IMR-90 (cell line): ENCODE results near the gene WNT8B. TPM values are rescaled to one million over a fixed set of nuclear protein-coding genes. Genes with fewer than 3 reads are reported as not detected.

ENCODE experiments used
- ATAC-seq: fragments of 200-7000 bp; cut with Tn5 transposase; 2 replicates; pipeline ENCODE4 v1.9.1; 2020; ENCODE audit warnings: low read depth, mild to moderate bottlenecking, moderate library complexity
- BruUV-seq: library from RNA; stranded (reverse); fragments of 400-500 nt; replicated peaks from 2 replicates; lab custom pipeline; 2021; lab: Mats Ljungman, UMichigan
- CTCF ChIA-PET: fragments of 300-600 bp; formaldehyde crosslinking; extraction: SDS; loops from one replicate; lab custom pipeline; 2021; ENCODE audit warnings: antibody characterized with exemption; lab: Yijun Ruan, JAX
- POLR2A ChIA-PET: fragments of 300-600 bp; sonication (Branson Sonifier 250); formaldehyde crosslinking; loops from one replicate; lab custom pipeline; 2022; ENCODE audit warnings: antibody characterized with exemption; ENCODE audit not compliant: unreplicated experiment; lab: Charles Lee
- DNase-seq: peaks from one replicate; pipeline ENCODE4 v3.0.0; 2013
- H2AFZ ChIP-seq: replicated peaks from 2 replicates; pipeline ENCODE3; 2013; ENCODE audit warnings: low read length, mild to moderate bottlenecking; ENCODE audit not compliant: poor library complexity
- H2AK5ac ChIP-seq: 2 replicates; pipeline ENCODE4 v1.6.1; 2013; ENCODE audit warnings: low read depth, low read length, inconsistent platforms
- H2AK9ac ChIP-seq: replicated peaks from 2 replicates; pipeline ENCODE3; 2013; ENCODE audit warnings: mild to moderate bottlenecking, low read depth, low read length, moderate library complexity; ENCODE audit not compliant: poor library complexity
- H2BK120ac ChIP-seq: 2 replicates; pipeline ENCODE4 v1.6.1; 2013; ENCODE audit warnings: low read depth, low read length, inconsistent platforms
- H2BK15ac ChIP-seq: 3 replicates; pipeline ENCODE4 v1.6.1; 2013; ENCODE audit warnings: low read depth, low read length, inconsistent platforms
- H2BK20ac ChIP-seq: 2 replicates; pipeline ENCODE4 v1.6.1; 2013; ENCODE audit warnings: low read depth, mild to moderate bottlenecking, inconsistent platforms, low read length, moderate library complexity
- H2BK5ac ChIP-seq: 2 replicates; pipeline ENCODE4 v1.6.1; 2013; ENCODE audit warnings: mild to moderate bottlenecking, low read depth, low read length, inconsistent platforms; ENCODE audit not compliant: poor library complexity, severe bottlenecking
- H3K14ac ChIP-seq: replicated peaks from 2 replicates; pipeline ENCODE4 v1.6.1; 2013; ENCODE audit warnings: low read depth, low read length, inconsistent platforms
- H3K18ac ChIP-seq: 2 replicates; pipeline ENCODE4 v1.6.1; 2013; ENCODE audit warnings: low read depth, low read length, control low read depth
- H3K23ac ChIP-seq: 2 replicates; pipeline ENCODE4 v1.6.1; 2013; ENCODE audit warnings: low read depth, low read length, inconsistent platforms
- H3K27ac ChIP-seq: 2 replicates; pipeline ENCODE4 v1.5.1; 2013; ENCODE audit warnings: mild to moderate bottlenecking, control low read depth, low read length; ENCODE audit not compliant: insufficient read depth
- H3K27me3 ChIP-seq: 2 replicates; pipeline ENCODE4 v1.6.1; 2013; ENCODE audit warnings: low read length; ENCODE audit not compliant: control insufficient read depth, insufficient read depth
- H3K36me3 ChIP-seq: 2 replicates; pipeline ENCODE4 v1.6.1; 2013; ENCODE audit warnings: low read length, mixed read lengths; ENCODE audit not compliant: control insufficient read depth, insufficient read depth
- H3K4ac ChIP-seq: 2 replicates; pipeline ENCODE4 v1.6.1; 2013; ENCODE audit warnings: low read depth, low read length, inconsistent platforms
- H3K4me1 ChIP-seq: 2 replicates; pipeline ENCODE4 v1.6.1; 2013; ENCODE audit warnings: low read length, mixed read lengths; ENCODE audit not compliant: control insufficient read depth, insufficient read depth
- H3K4me2 ChIP-seq: 2 replicates; pipeline ENCODE4 v1.6.1; 2013; ENCODE audit warnings: low read depth, mild to moderate bottlenecking, control low read depth, low read length, moderate library complexity
- H3K4me3 ChIP-seq: 2 replicates; pipeline ENCODE4 v1.5.1; 2013; ENCODE audit warnings: low read depth, mild to moderate bottlenecking, control low read depth, low read length, moderate library complexity; ENCODE audit not compliant: insufficient read depth
- H3K56ac ChIP-seq: 2 replicates; pipeline ENCODE4 v1.6.1; 2013; ENCODE audit warnings: low read length, inconsistent platforms; ENCODE audit not compliant: insufficient read depth; ENCODE audit errors: extremely low read depth
- H3K79me1 ChIP-seq, 2 experiments: 2 replicates each; pipeline ENCODE4 v1.6.1; 2013; ENCODE audit warnings: low read length in 2 of 2, inconsistent platforms in 1 of 2, low read depth in 1 of 2
- H3K9ac ChIP-seq: 2 replicates; pipeline ENCODE4 v1.6.1; 2013; ENCODE audit warnings: low read depth, low read length, control low read depth
- H3K9me1 ChIP-seq: 2 replicates; pipeline ENCODE4 v1.6.1; 2013; ENCODE audit warnings: low read length, inconsistent platforms; ENCODE audit not compliant: insufficient read depth
- H3K9me3 ChIP-seq: 2 replicates; pipeline ENCODE4 v1.6.1; 2013; ENCODE audit warnings: low read length; ENCODE audit not compliant: control insufficient read depth, insufficient read depth
- H4K20me1 ChIP-seq: 2 replicates; pipeline ENCODE4 v1.6.1; 2013; ENCODE audit warnings: low read length, inconsistent platforms; ENCODE audit not compliant: insufficient read depth
- H4K5ac ChIP-seq: 2 replicates; pipeline ENCODE4 v1.6.1; 2013; ENCODE audit warnings: mild to moderate bottlenecking, low read depth, low read length, control low read depth
- H4K8ac ChIP-seq, 2 experiments: 2 replicates each; pipeline ENCODE4 v1.6.1; 2013; ENCODE audit warnings: low read depth in 2 of 2, low read length in 2 of 2, control low read depth in 1 of 2, inconsistent platforms in 1 of 2
- H4K91ac ChIP-seq: 2 replicates; pipeline ENCODE4 v1.6.1; 2013; ENCODE audit warnings: low read depth, low read length, inconsistent platforms; ENCODE audit not compliant: insufficient read depth
- BHLHE40 ChIP-seq: fragments of 150-350 bp; IDR thresholded peaks from 2 replicates; pipeline ENCODE4 v1.6.1; 2016; ENCODE audit warnings: mild to moderate bottlenecking, low read depth, low read length
- CEBPB ChIP-seq: IDR thresholded peaks from 2 replicates; pipeline ENCODE4 v1.6.1; 2012; ENCODE audit warnings: low read depth, low read length, improper control_type of control experiment
- CHD1 ChIP-seq: IDR thresholded peaks from 2 replicates; pipeline ENCODE4 v1.6.1; 2012; ENCODE audit warnings: low read depth, low read length, improper control_type of control experiment
- ELK1 ChIP-seq: fragments of 150-350 bp; IDR thresholded peaks from 2 replicates; pipeline ENCODE4 v1.6.1; 2016; ENCODE audit warnings: low read depth, mild to moderate bottlenecking, low read length, moderate library complexity, borderline replicate concordance
- MAZ ChIP-seq: IDR thresholded peaks from 2 replicates; pipeline ENCODE4 v1.6.1; 2012; ENCODE audit warnings: low read depth, mild to moderate bottlenecking, low read length, improper control_type of control experiment, moderate library complexity, borderline replicate concordance
- RAD21 ChIP-seq: IDR thresholded peaks from 2 replicates; pipeline ENCODE4 v1.6.1; 2012; ENCODE audit warnings: low read length, improper control_type of control experiment
- WGBS, 2 experiments: methylation state at CpG; one replicate each; pipeline versions ENCODE4 v1.1.5 to v1.1.7; 2013; ENCODE audit warnings: missing lambda C conversion rate in 2 of 2; ENCODE audit not compliant: insufficient read length in 1 of 2; ENCODE audit errors: extremely low coverage in 2 of 2; 5-methylcytosine and 5-hydroxymethylcytosine counted together
- dilution Hi-C: fragments of 300-500 bp; cut with HindIII; formaldehyde crosslinking; loops from one replicate; pipeline ENCODE4 v1.14.3; 2018; ENCODE audit warnings: low sequenced_read_pairs; ENCODE audit not compliant: unreplicated experiment
- in situ Hi-C: fragments of 300-500 bp; cut with MboI; formaldehyde crosslinking; loops from 3 replicates; pipeline ENCODE4 v1.14.3; 2019; ENCODE audit warnings: low sequenced_read_pairs, inconsistent platforms, mixed read lengths
- intact Hi-C: fragments of 100-400 bp; cut with micrococcal nuclease; formaldehyde crosslinking; loops from 2 replicates; pipeline ENCODE4 v1.10.0; 2022
- polyA plus RNA-seq, 3 experiments: library from polyadenylated mRNA; depleted of rRNA; stranded (reverse); fragments of >200 nt; gene quantifications; 2 replicates each; pipeline ENCODE4 v1.2.3, GENCODE V29; 2012; ENCODE audit warnings: low replicate concordance in 1 of 3
- total RNA-seq: library from RNA; depleted of rRNA; stranded (reverse); fragments of >200 nt; gene quantifications from 2 replicates; pipeline ENCODE4 v1.2.3, GENCODE V29; 2012
- TF ChIP-seq, protein P1 (sequence below): conservative IDR thresholded peaks from 2 replicates; pipeline ENCODE4 v1.5.1; 2012; ENCODE audit warnings: mild to moderate bottlenecking, low read depth, low read length, improper control_type of control experiment

Gene WNT8B
- total and polyA plus RNA-seq, 2 of the 4 experiments (the other 2 are of a cell fraction) = 0.03 TPM; not detected in 1

DNA sequence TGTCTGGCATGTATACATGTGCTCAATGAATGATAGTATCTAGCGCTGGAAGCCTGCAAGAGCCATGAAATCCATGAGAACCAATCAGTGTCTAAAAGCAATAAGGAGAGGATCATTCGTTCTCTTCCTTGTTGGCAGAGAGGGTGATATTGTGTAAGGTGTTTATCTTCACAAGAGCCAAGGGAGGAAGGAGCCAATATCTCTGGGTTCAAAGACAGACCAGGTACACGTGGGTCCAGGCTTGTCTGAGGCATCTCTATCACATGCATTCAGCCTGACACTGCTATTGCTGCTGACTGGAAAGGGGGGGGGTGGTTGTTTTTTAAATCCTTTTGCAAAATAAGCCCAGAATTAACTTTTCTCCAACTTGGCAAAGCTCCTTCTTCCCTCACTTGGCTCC is 52.8 kb downstream of the WNT8B start:
- Histone ChIP-seq H3K4me2 (no peak overlapping the region), H3K79me1 (no peaks in the 10 kb centered on the region), H3K9me1 (no peaks in the 10 kb centered on the region), H2BK15ac (no peak overlapping the region), H2BK20ac (no peak overlapping the region), H3K9ac (no peak overlapping the region), H4K8ac (no peak overlapping the region), H3K14ac (no peak overlapping the region), H3K9me3 (no peaks in the 10 kb centered on the region), H3K23ac (no peak overlapping the region), H4K91ac (no peak overlapping the region), H3K4me1 (peaks cover 5% of the 10 kb centered on the region; the same call in 1 of the 2 replicates), H3K27me3 (no peaks in the 10 kb centered on the region), H2AK5ac (no peak overlapping the region), H3K4ac (no peak overlapping the region), H2AFZ (no peak overlapping the region), H2BK120ac (no peak overlapping the region), H3K27ac (no peak overlapping the region), H4K5ac (no peak overlapping the region), H4K20me1 (no peaks in the 10 kb centered on the region), H2AK9ac (no peak overlapping the region), H2BK5ac (no peak overlapping the region), H3K4me3 (no peak overlapping the region), H3K18ac (no peak overlapping the region), H3K36me3 (peaks cover 2% of the 10 kb centered on the region; the same call in 1 of the 2 replicates), H3K56ac (no peak overlapping the region)
- ChIA-PET CTCF (no interaction called here), POLR2A (no interaction called here)
- ATAC-seq = no peak
- no TSS peak for BruUV-seq
- intact Hi-C loops (loop anchor here (5.0 kb wide), 1 partner anchor 362 kb away; no protein-coding TSS in a partner anchor), in situ Hi-C loops (no loop called here), dilution Hi-C loops (no loop called here)
- DNase-seq = no peak
- WGBS, 2 experiments = 70% methylated on average over 1 of the region's 3 CpGs; no CpG with 5 or more reads in 1 of the 2 experiments
- TF ChIP-seq MAZ = no peak
- no peak for TF ChIP-seq ELK1
- no peak for TF ChIP-seq RAD21
- no peak for TF ChIP-seq CHD1
- TF ChIP-seq CEBPB = no peak
- TF ChIP-seq BHLHE40 = no peak
- TF ChIP-seq, protein P1, sequence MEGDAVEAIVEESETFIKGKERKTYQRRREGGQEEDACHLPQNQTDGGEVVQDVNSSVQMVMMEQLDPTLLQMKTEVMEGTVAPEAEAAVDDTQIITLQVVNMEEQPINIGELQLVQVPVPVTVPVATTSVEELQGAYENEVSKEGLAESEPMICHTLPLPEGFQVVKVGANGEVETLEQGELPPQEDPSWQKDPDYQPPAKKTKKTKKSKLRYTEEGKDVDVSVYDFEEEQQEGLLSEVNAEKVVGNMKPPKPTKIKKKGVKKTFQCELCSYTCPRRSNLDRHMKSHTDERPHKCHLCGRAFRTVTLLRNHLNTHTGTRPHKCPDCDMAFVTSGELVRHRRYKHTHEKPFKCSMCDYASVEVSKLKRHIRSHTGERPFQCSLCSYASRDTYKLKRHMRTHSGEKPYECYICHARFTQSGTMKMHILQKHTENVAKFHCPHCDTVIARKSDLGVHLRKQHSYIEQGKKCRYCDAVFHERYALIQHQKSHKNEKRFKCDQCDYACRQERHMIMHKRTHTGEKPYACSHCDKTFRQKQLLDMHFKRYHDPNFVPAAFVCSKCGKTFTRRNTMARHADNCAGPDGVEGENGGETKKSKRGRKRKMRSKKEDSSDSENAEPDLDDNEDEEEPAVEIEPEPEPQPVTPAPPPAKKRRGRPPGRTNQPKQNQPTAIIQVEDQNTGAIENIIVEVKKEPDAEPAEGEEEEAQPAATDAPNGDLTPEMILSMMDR = no peak
